Frontal cortex (tissue), 4 donors: ENCODE measurements around the gene TAGAP. TPM values are rescaled to one million over a fixed set of nuclear protein-coding genes. Genes with fewer than 3 reads are reported as not detected.
"Not testable (repeated sequence)": the region's sequence is repeated elsewhere in the genome, so short reads cannot be mapped to it uniquely, and the experiment has no call there.

Source experiments
- DNase-seq, 2 donors: peaks; one replicate each; pipeline ENCODE4 v3.0.0; 2012; ENCODE audit warnings: low spot score in 2 of 2
- FAIRE-seq: peaks from 2 replicates; lab custom pipeline; 2012; peaks lifted over from hg19 to GRCh38; lab: Jason Lieb, UNC
- total RNA-seq: library from RNA; depleted of rRNA; stranded (reverse); fragments of >200 nt; gene quantifications from one replicate; pipeline ENCODE4 v1.2.3, GENCODE V29; 2014
- donor health status: control.
- donor health status: control.
- donor health status: control.

Gene TAGAP
- total RNA-seq, 1 donor from 2014 or later = 0.82 TPM

DNA sequence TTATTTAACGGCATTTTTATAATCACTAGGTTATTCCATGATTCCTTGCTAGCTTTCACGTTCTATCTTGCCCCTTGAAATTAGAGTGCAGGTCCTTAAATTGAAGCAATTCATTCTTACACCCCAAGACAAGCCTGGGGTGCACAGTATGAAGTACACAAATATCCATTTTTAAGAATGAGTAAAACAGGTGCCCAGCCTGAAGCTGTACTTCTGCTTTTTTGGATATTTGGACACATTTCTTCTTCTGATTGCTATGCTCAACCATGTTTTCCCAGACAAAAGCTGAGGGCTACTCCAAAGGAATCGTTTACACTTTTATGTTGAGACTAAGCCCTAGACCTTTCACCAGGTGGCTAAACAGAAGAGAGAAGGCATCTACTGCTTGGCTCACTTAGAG is 7.9 kb upstream of the TAGAP start:
- FAIRE-seq (no peak), DNase-seq (no peak)

- no peak for FAIRE-seq
- DNase-seq = no peak
Observed at GRCh38 chr6:159047891-159048685, 3.3 kb upstream of the TAGAP start.

GRCh38 chr6:159045801-159046200 is 1.0 kb upstream of the TAGAP start:
- DNase-seq (no peak), FAIRE-seq (no peak)

DNA sequence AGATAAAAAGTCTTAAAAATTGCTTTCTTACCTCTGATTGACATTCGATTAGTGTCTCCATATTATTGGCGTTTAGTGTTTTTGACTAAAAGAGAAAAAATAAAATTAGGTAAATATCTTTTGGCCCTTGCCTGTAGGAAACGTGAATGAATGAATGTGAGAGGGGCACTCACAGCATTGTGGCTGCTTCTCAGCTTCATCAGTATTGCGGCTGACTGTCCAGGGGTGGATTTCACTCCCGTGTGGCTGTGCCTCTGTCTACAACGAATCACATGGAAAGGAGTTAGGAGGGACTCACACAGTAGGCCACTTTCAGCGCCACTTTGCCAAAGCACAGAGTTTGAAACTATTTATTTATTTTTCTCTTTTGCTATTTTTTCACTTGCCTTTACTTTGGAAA is 844 bp downstream of the TAGAP start:
- FAIRE-seq (no peak), DNase-seq (no peak)

- DNase-seq (no peak), FAIRE-seq (no peak)
Observed at GRCh38 chr6:159043251-159043650, 1.5 kb downstream of the TAGAP start.

DNA sequence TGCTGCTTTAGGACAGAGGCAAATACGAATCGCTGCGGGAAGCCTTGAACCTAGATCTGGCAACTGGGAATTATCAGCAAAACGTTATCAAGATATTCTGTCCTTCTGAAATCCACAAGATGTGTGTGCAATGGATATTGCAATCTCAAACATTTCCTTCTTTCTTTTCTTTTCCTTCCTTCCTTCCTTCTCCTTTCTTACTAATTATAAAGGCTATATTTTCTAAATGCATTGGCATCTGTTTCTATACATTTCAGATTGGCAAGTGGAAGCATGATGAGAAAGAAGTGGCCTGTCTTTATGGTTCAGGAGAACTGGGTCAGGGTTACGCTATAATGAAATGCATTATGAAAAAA is 2.0 kb downstream of the TAGAP start:
- no peak for DNase-seq
- no peak for FAIRE-seq

GRCh38 chr6:159042003-159042825 is 2.6 kb downstream of the TAGAP start:
- no peak for FAIRE-seq
- peak; percentile 35 to 55 for DNase-seq

- DNase-seq = no peak
- no peak for FAIRE-seq
Observed at GRCh38 chr6:159041181-159041580, 3.6 kb downstream of the TAGAP start.

DNA sequence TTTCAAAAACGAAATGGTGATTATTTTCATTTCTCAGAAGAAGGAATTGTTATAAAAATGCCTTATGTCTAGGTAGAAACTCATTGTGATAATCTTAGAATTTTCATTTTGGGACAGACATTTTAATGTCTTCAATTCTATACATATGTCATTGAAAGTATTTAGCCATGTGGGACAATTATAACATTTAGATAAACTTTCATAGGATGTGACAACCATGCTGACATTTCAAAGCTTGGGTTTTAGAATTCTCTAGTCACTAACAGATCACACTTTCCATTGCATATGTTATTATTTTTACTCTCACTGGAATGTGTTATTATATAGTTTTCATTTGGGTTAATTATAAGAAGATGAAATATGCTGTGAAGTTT is 4.9 kb downstream of the TAGAP start:
- DNase-seq (no peak), FAIRE-seq (no peak)

GRCh38 chr6:159038914-159039884 is 5.6 kb downstream of the TAGAP start:
- DNase-seq = no peak
- no peak for FAIRE-seq

GRCh38 chr6:159038318-159038717 is 6.5 kb downstream of the TAGAP start:
- FAIRE-seq, DNase-seq: not testable (repeated sequence)

DNA sequence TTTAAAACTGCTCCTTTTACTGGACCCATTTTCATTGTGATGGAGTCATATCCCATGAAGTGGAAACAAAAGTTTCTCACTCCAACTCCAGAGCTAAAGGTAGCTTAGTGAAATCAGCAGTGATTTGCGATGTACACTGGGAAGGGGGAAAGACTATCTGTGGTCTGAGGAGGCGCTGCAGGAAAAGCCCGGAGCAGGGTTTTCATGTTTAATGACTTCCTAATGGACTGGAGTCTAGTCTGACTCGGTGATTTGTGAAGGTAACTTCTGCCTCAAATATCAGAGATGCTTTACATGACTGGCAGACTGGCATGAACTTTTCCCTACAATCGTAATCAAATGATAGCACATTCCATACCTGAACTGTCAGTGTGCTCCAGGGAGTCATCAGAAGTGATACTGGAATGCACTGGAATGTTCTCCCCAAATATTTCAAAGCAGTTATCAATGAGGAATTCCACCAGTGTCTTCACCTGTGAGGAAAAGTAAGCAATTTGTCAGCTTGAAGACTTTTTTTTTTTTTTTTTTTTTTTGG is 7.0 kb downstream of the TAGAP start:
- DNase-seq (no peak), FAIRE-seq (no peak)

GRCh38 chr6:159036673-159037072 is 8.1 kb downstream of the TAGAP start:
- DNase-seq = no peak
- FAIRE-seq = no peak

DNA sequence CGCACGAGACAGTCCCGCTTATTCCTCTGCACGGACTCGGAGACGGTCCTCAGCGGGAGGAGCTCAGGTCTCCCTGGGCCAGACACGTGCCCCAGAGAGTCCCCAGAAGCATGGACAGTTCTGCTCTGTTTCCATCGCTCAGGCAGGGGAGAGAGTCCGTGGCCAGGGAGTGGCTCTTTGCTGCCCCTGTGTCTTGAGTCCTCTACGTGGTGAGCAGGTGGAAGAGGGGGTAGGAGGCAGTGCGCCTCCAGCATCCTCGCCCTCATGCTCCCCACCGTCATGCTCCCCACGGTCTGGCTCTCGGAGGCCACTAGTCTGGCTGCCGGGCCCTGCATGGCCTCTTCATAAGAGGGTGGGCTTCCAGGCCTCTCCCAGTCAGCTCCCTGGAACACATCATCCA is 8.9 kb downstream of the TAGAP start:
- no peak for FAIRE-seq
- no peak for DNase-seq

DNA sequence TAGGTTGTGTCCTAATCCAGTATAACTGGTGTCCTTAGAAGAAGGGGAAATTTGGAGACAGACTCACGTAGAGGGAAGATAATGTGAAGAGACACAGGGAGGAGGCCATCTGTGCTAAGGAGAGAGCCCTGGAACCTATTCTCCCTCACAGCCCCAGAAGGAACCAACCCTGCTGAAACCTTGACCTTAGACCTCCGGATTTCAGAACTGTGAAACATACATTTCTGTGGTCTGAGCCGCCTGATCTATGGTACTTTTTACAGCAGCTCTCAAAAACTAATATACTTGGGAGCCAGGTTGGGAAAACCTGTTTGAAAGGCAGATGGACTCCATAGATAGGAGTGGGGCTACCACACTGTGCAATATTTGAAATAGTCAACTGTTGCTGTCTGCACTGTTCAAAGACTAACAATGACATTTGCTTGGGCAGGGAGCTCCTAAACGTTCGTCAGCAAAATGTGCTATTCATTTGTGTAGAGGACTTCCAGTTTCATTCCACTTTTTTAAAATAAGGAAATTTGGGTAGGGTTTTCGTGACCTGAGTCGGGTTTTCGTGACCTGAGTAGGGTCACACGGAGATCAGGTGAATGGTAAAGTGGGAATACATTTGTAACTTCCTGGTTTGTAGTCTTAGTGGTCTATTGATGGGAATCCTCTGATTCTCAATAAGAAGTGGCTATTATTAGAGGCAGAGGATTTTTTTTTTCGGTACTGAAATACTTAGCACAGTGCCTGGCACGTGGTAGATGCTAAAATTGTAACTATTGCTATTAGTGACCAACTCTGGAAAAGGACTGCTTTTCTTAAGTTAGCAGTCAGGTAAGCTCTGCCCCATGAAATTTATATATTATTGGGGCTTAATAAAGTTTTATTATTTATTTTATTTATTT is 11.4 kb downstream of the TAGAP start:
- DNase-seq = no peak
- FAIRE-seq = no peak

DNA sequence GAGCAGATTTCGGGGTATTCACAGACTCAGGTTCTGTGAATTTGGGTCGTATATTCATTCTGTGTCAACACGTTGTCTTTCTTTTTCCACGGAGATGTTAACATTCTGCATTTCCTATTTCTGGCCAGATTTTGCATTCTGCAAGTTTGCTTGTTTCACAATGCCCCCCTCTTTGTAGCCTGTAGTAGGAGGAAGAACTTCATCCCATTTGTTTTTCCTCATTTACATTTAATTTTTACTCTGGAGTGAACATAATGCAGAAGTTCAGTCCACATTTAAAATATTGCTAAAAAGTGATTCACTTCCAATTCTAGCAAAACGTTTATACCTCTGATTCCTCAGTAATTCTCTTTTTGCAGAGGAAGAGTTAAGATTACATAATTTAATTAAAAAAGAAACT is 12.9 kb downstream of the TAGAP start:
- DNase-seq (no peak), FAIRE-seq (no peak)

DNA sequence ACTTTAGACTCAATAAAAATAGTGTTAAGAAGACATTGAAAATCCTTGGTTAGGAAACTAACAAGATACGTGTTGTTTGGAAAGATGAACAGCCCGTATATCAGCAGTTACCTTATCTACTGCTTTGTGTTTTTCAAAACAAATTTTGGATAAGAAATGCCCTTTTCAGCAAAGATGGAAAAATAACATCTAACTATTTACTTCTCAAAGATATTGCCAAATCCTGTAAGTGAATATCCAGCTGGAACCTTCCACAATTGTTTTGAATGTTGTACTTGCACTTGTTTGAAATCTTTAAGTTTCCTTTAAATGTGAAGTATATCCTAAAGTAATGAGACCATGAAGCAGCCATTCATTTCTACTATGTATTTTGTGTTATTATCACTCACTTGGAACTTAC is 14.6 kb downstream of the TAGAP start:
- DNase-seq (no peak), FAIRE-seq (no peak)

DNA sequence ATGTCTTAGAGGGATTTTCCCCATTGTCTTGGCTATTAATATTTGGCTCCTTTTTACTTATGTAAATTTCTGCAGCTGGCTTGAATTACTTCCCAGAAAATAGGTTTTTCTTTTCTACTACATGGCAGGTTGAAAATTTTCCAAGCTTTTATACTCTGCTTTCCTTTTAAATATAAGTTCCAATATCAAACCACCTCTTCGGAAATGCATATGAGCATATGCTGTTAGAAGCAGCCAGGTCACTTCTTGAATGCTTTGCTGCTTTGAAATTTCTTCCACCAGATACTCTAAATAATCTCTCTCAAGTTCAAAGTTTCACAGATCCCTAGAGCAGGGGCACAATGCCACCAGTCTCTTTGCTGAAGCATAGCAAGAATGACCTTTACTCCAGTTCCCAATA is 19.6 kb downstream of the TAGAP start:
- DNase-seq, FAIRE-seq: not testable (repeated sequence)

- DNase-seq (no peak), FAIRE-seq (no peak)
Observed at GRCh38 chr6:159023893-159024292, 20.9 kb downstream of the TAGAP start.
